Measurements from ENCODE around the gene HK1. TPM values are rescaled to one million over a fixed set of nuclear protein-coding genes. Genes with fewer than 3 reads are reported as not detected.
A peak's percentile ranks its signal among the peaks of the same experiment; 100 is the strongest.
"Not testable (repeated sequence)": the region's sequence is repeated elsewhere in the genome, so short reads cannot be mapped to it uniquely, and the experiment has no call there.

HK1 gene
- total and polyA plus RNA-seq, 12 donors = 18.4 to 79.3 (median 45.1) TPM

- peaks cover 11 to 80% of the 10 kb centered on the region in 2 donors for H3K4me1 ChIP-seq (replicated peaks in 1 of 2)
- TF ChIP-seq POLR2A (IDR thresholded peaks at IDR 0.05) (no peak), CTCF (IDR thresholded peaks at IDR 0.05) (peak in 1 of 6 experiments; percentile 28)
- H3K27ac ChIP-seq = peak overlapping the region in 2 of 5 donors; percentile 73 to 85
- no peaks in the 10 kb centered on the region for H3K36me3 ChIP-seq (replicated peaks in 1 of 2)
- no peak for DNase-seq
- intact Hi-C loops (cut with DNase I) = no loop called here
- no peak overlapping the region for H3K4me3 ChIP-seq
- WGBS, 4 donors = 58 to 71% (median 69%) methylated on average over 2 to 3 of the region's 3 CpGs
- no peaks in the 10 kb centered on the region for H3K9me3 ChIP-seq (replicated peaks in 1 of 3)
- H3K27me3 ChIP-seq = no peaks in the 10 kb centered on the region
Observed at GRCh38 chr10:69333205-69333604, 54.9 kb downstream of the HK1 start.

- WGBS, 4 donors = 87 to 92% (median 88%) methylated on average over 7 to 9 of the region's 9 CpGs
- H3K27me3 ChIP-seq; H3K4me3 ChIP-seq; DNase-seq; intact Hi-C loops (cut with DNase I); H3K36me3 ChIP-seq (replicated peaks in 1 of 2); H3K9me3 ChIP-seq (replicated peaks in 1 of 3): not testable (repeated sequence)
- Histone ChIP-seq H3K4me1 (replicated peaks in 1 of 2) (peaks cover 6 to 77% of the 10 kb centered on the region in 2 donors), H3K27ac (peak overlapping the region in 2 of 5 donors; percentile 73 to 85)
Observed at GRCh38 chr10:69333865-69334301, 55.6 kb downstream of the HK1 start.

- WGBS, 4 donors = 82 to 93% (median 86%) methylated on average over 10 to 19 of the region's 19 CpGs
- Histone ChIP-seq H3K27me3 (no peaks in the 10 kb centered on the region), H3K4me3 (no peak overlapping the region), H3K4me1 (replicated peaks in 1 of 2) (peaks cover 6 to 78% of the 10 kb centered on the region in 2 donors), H3K9me3 (replicated peaks in 1 of 3) (no peaks in the 10 kb centered on the region), H3K27ac (peak overlapping the region in 4 of 5 donors; percentile 4 to 85 (median 66)), H3K36me3 (replicated peaks in 1 of 2) (no peaks in the 10 kb centered on the region)
- intact Hi-C loops (cut with DNase I) = no loop called here
- no peak for DNase-seq
- no peak for TF ChIP-seq CTCF (IDR thresholded peaks at IDR 0.05)
- TF ChIP-seq POLR2A (IDR thresholded peaks at IDR 0.05) = no peak
Observed at GRCh38 chr10:69334302-69335062, 56.2 kb downstream of the HK1 start.

- Histone ChIP-seq H3K9me3 (replicated peaks in 1 of 3) (no peaks in the 10 kb centered on the region), H3K4me3 (no peak overlapping the region), H3K36me3 (replicated peaks in 1 of 2) (no peaks in the 10 kb centered on the region), H3K27ac (peak overlapping the region in 4 of 5 donors; percentile 4 to 85 (median 66)), H3K4me1 (replicated peaks in 1 of 2) (peaks cover 6 to 77% of the 10 kb centered on the region in 2 donors), H3K27me3 (no peaks in the 10 kb centered on the region)
- DNase-seq = peak; percentile 46 to 80 (median 66)
- TF ChIP-seq POLR2A (IDR thresholded peaks at IDR 0.05) (no peak), CTCF (IDR thresholded peaks at IDR 0.05) (no peak)
- WGBS, 4 donors = 20 to 53% (median 40%) methylated on average over 2 to 13 of the region's 13 CpGs
- intact Hi-C loops (cut with DNase I) = no loop called here
Observed at GRCh38 chr10:69335063-69335587, 56.8 kb downstream of the HK1 start.

Data from adrenal gland (tissue), 12 donors.